ENCODE measurements around the gene CAV1.

Gene CAV1

GRCh38 chr7:116493449-116493848, 31.4 kb upstream of the CAV1 start:
- FAIRE-seq = no peak
- no peak for DNase-seq (ENCODE audit: insufficient read length, low spot score)

GRCh38 chr7:116494472-116494871, 30.4 kb upstream of the CAV1 start:
- no peak for DNase-seq (ENCODE audit: insufficient read length, low spot score)
- TF ChIP-seq POU2F2 (IDR thresholded peaks at IDR 0.05; ENCODE audit: low read depth, low read length) (no peak), TAF1 (IDR thresholded peaks at IDR 0.05; ENCODE audit: low read depth, low read length) (no peak), SPI1 (IDR thresholded peaks at IDR 0.05; ENCODE audit: low read depth, low read length) (no peak), PAX5 (IDR thresholded peaks at IDR 0.05; ENCODE audit: insufficient read depth, low read length, severe bottlenecking) (no peak), POLR2AphosphoS5 (IDR thresholded peaks at IDR 0.05; ENCODE audit: low read depth, low read length) (no peak), POLR2A (IDR thresholded peaks at IDR 0.05; ENCODE audit: low read depth, low read length) (no peak)

More at GRCh38 chr7:116493449-116493848, 31.4 kb upstream of the CAV1 start:
- TF ChIP-seq POU2F2 (IDR thresholded peaks at IDR 0.05; ENCODE audit: low read depth, low read length) (no peak), SPI1 (IDR thresholded peaks at IDR 0.05; ENCODE audit: low read depth, low read length) (no peak), POLR2A (IDR thresholded peaks at IDR 0.05; ENCODE audit: low read depth, low read length) (no peak), TAF1 (IDR thresholded peaks at IDR 0.05; ENCODE audit: low read depth, low read length) (no peak), PAX5 (IDR thresholded peaks at IDR 0.05; ENCODE audit: insufficient read depth, low read length, severe bottlenecking) (no peak), POLR2AphosphoS5 (IDR thresholded peaks at IDR 0.05; ENCODE audit: low read depth, low read length) (no peak)

GRCh38 chr7:116495736-116496135, 29.1 kb upstream of the CAV1 start:
- DNase-seq (ENCODE audit: insufficient read length, low spot score) = no peak
- TF ChIP-seq SPI1 (IDR thresholded peaks at IDR 0.05; ENCODE audit: low read depth, low read length) (no peak), TAF1 (IDR thresholded peaks at IDR 0.05; ENCODE audit: low read depth, low read length) (no peak), POLR2AphosphoS5 (IDR thresholded peaks at IDR 0.05; ENCODE audit: low read depth, low read length) (no peak), POU2F2 (IDR thresholded peaks at IDR 0.05; ENCODE audit: low read depth, low read length) (no peak), PAX5 (IDR thresholded peaks at IDR 0.05; ENCODE audit: insufficient read depth, low read length, severe bottlenecking) (no peak), POLR2A (IDR thresholded peaks at IDR 0.05; ENCODE audit: low read depth, low read length) (no peak)
- no peak for FAIRE-seq

More at GRCh38 chr7:116494472-116494871, 30.4 kb upstream of the CAV1 start:
- FAIRE-seq = no peak

- TF ChIP-seq TAF1 (IDR thresholded peaks at IDR 0.05; ENCODE audit: low read depth, low read length) (no peak), POLR2A (IDR thresholded peaks at IDR 0.05; ENCODE audit: low read depth, low read length) (no peak), POLR2AphosphoS5 (IDR thresholded peaks at IDR 0.05; ENCODE audit: low read depth, low read length) (no peak), POU2F2 (IDR thresholded peaks at IDR 0.05; ENCODE audit: low read depth, low read length) (no peak), SPI1 (IDR thresholded peaks at IDR 0.05; ENCODE audit: low read depth, low read length) (no peak), PAX5 (IDR thresholded peaks at IDR 0.05; ENCODE audit: insufficient read depth, low read length, severe bottlenecking) (no peak)
- DNase-seq (ENCODE audit: insufficient read length, low spot score) = no peak
- no peak for FAIRE-seq
Observed at GRCh38 chr7:116496653-116497052, 28.2 kb upstream of the CAV1 start.

GRCh38 chr7:116497708-116498107, 27.1 kb upstream of the CAV1 start:
- FAIRE-seq (no peak), DNase-seq (ENCODE audit: insufficient read length, low spot score) (no peak)
- TF ChIP-seq POLR2AphosphoS5 (IDR thresholded peaks at IDR 0.05; ENCODE audit: low read depth, low read length) = no peak
- TF ChIP-seq SPI1 (IDR thresholded peaks at IDR 0.05; ENCODE audit: low read depth, low read length) = no peak
- TF ChIP-seq POU2F2 (IDR thresholded peaks at IDR 0.05; ENCODE audit: low read depth, low read length) = no peak
- no peak for TF ChIP-seq POLR2A (IDR thresholded peaks at IDR 0.05; ENCODE audit: low read depth, low read length)
- no peak for TF ChIP-seq TAF1 (IDR thresholded peaks at IDR 0.05; ENCODE audit: low read depth, low read length)
- no peak for TF ChIP-seq PAX5 (IDR thresholded peaks at IDR 0.05; ENCODE audit: insufficient read depth, low read length, severe bottlenecking)

GRCh38 chr7:116499168-116500077, 25.4 kb upstream of the CAV1 start, which contains the start of gene CAV2:
Gene CAV2, plus strand, starts transcription at chr7:116499738. Its CDS starts 44 bp downstream, at chr7:116499782.
- no peak for FAIRE-seq
- no peak for TF ChIP-seq SPI1 (IDR thresholded peaks at IDR 0.05; ENCODE audit: low read depth, low read length)
- TF ChIP-seq TAF1 (IDR thresholded peaks at IDR 0.05; ENCODE audit: low read depth, low read length) = no peak
- no peak for TF ChIP-seq PAX5 (IDR thresholded peaks at IDR 0.05; ENCODE audit: insufficient read depth, low read length, severe bottlenecking)
- no peak for TF ChIP-seq POLR2A (IDR thresholded peaks at IDR 0.05; ENCODE audit: low read depth, low read length)
- TF ChIP-seq POU2F2 (IDR thresholded peaks at IDR 0.05; ENCODE audit: low read depth, low read length) = no peak
- TF ChIP-seq POLR2AphosphoS5 (IDR thresholded peaks at IDR 0.05; ENCODE audit: low read depth, low read length) = no peak
- no peak for DNase-seq (ENCODE audit: insufficient read length, low spot score)

GRCh38 chr7:116500078-116500853, 24.6 kb upstream of the CAV1 start:
- TF ChIP-seq POLR2A (IDR thresholded peaks at IDR 0.05; ENCODE audit: low read depth, low read length) (no peak), SPI1 (IDR thresholded peaks at IDR 0.05; ENCODE audit: low read depth, low read length) (no peak)
- DNase-seq (ENCODE audit: insufficient read length, low spot score) (no peak), FAIRE-seq (no peak)

GRCh38 chr7:116501425-116502167, 23.2 kb upstream of the CAV1 start:
- no peak for DNase-seq (ENCODE audit: insufficient read length, low spot score)
- no peak for FAIRE-seq
- no peak for TF ChIP-seq POLR2AphosphoS5 (IDR thresholded peaks at IDR 0.05; ENCODE audit: low read depth, low read length)
- TF ChIP-seq SPI1 (IDR thresholded peaks at IDR 0.05; ENCODE audit: low read depth, low read length) = no peak
- TF ChIP-seq POLR2A (IDR thresholded peaks at IDR 0.05; ENCODE audit: low read depth, low read length) = no peak
- TF ChIP-seq PAX5 (IDR thresholded peaks at IDR 0.05; ENCODE audit: insufficient read depth, low read length, severe bottlenecking) = no peak
- TF ChIP-seq POU2F2 (IDR thresholded peaks at IDR 0.05; ENCODE audit: low read depth, low read length) = no peak
- no peak for TF ChIP-seq TAF1 (IDR thresholded peaks at IDR 0.05; ENCODE audit: low read depth, low read length)

Data from GM12891 (cell line).